Measurements from ENCODE around the gene PLD2.

- TF ChIP-seq POLR2AphosphoS5 (IDR thresholded peaks at IDR 0.05; ENCODE audit: borderline replicate concordance, low read depth, low read length) (no peak), EZH2 (IDR thresholded peaks at IDR 0.05) (no peak)
Observed at GRCh38 chr17:4789701-4789950, 17.3 kb upstream of the PLD2 start.

All from SK-N-MC (cell line).